Brain microvascular endothelial cell (primary cell): ENCODE data around the gene RGPD6.
"Not testable (repeated sequence)": the region's sequence is repeated elsewhere in the genome, so short reads cannot be mapped to it uniquely, and the experiment has no call there.

Experiments
- DNase-seq: peaks from one replicate; pipeline ENCODE4 v3.0.0-alpha.2; 2020
- H3K27ac ChIP-seq: fragments of 250-450 bp; sonication (Bioruptor Pico); 2 replicates; pipeline ENCODE4 v1.5.1; 2020; ENCODE audit warnings: mild to moderate bottlenecking, moderate library complexity
- H3K27me3 ChIP-seq: fragments of 250-450 bp; sonication (Bioruptor Pico); replicated peaks from 2 replicates; pipeline ENCODE4 v1.5.1; 2020; ENCODE audit warnings: mild to moderate bottlenecking
- H3K36me3 ChIP-seq: fragments of 250-450 bp; sonication (Bioruptor Pico); replicated peaks from 2 replicates; pipeline ENCODE4 v1.5.1; 2020; ENCODE audit warnings: mild to moderate bottlenecking
- H3K4me3 ChIP-seq: 2 replicates; pipeline ENCODE4 v1.5.1; 2011; ENCODE audit warnings: low read depth, mild to moderate bottlenecking, control low read depth, low read length, moderate library complexity
- in situ Hi-C: cut with HindIII; loops from 2 replicates; pipeline ENCODE4 v1.10.0; 2017; ENCODE audit warnings: low sequenced_read_pairs, low pct_ligation_motif_present

The RGPD6 gene

DNA sequence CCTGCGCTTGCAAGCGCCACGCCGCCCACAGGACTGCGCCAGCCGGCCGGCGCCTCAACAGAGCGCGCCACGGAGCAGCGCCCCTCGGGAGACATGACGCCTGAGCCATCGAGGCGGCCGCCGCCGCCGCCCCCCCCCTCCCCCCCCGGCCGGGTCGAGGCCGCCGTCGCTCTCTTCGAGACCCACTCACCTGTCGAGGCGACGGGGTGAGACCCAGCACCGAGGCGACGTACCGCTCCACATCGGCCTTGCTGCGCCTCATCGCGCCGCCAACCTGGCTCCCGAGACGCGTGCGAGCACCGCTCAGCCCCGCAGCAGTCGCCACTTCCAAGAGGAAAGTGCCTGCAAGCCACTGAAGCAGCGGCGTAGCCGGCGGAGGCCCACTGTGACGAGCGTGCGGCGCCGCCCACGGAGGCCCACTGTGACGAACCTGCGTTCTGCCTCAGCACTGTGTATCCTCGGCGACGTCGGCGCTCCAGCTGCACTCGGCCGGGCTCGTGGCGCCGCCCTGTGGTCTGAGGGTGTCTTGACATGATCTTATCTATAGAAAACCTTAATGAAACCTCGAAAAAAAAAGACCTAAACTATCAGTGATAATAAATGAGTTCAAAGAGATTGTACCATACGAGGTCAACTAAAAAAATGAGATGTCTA, at the start of gene RGPD6:
Gene RGPD6 (minus strand): TSS at position 460 of the 654 bp plus-strand sequence. CDS start 198 bp downstream, at position 262.
- DNase-seq, in situ Hi-C loops, H3K4me3 ChIP-seq, H3K36me3 ChIP-seq, H3K27ac ChIP-seq, H3K27me3 ChIP-seq: not testable (repeated sequence)

DNA sequence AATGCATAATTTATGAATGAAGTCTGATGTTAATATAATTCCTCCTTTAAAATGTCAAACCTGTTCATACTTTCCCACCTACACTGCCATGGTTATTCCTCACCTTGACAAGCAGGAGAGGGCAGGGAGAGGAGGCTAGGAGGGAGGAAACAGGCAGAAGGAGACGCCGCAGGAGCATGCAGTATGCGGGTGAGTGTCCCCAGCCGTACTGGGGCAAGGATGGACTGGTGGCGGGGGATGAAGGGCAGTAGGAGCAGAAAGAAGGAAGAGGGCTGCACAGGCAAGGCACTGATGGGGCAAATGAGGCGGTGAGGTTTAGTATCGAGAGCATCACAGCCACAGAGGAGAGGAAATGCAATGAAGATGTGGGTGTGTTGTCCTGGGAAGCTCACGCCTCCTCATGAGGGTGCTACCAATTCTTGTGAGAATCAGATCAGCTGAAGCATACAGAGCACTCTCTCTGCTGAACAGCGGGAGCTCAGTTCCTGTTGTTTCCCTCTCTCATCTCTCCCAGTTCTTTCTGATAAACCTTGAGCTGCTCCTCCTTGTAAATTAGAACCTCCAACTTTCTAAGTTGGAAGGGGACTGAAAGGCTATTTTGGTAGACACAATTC, 42.4 kb upstream of the RGPD6 start:
- H3K4me3 ChIP-seq, H3K36me3 ChIP-seq, H3K27me3 ChIP-seq, in situ Hi-C loops, H3K27ac ChIP-seq, DNase-seq: not testable (repeated sequence)

DNA sequence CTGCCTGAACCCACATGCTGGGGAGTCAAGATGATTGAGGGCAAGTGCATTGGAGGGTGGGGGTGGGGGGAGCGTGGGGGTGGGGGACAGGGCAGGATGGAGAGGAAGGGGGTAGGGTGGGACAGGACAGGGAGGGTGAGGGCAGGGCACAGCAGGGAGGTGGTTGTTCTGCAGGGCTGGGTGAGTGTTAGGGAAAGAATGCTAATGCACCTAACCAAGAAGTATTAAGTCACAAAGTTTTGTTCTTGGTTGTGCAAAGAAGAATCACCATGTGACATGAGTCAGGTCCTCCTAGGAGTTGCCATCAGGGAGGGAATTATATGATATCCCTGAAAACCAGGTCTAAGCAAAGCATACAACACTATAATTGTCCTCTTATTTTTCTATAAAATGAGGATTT, 36.9 kb upstream of the RGPD6 start:
- DNase-seq, H3K27me3 ChIP-seq, H3K36me3 ChIP-seq, in situ Hi-C loops, H3K27ac ChIP-seq, H3K4me3 ChIP-seq: not testable (repeated sequence)

DNA sequence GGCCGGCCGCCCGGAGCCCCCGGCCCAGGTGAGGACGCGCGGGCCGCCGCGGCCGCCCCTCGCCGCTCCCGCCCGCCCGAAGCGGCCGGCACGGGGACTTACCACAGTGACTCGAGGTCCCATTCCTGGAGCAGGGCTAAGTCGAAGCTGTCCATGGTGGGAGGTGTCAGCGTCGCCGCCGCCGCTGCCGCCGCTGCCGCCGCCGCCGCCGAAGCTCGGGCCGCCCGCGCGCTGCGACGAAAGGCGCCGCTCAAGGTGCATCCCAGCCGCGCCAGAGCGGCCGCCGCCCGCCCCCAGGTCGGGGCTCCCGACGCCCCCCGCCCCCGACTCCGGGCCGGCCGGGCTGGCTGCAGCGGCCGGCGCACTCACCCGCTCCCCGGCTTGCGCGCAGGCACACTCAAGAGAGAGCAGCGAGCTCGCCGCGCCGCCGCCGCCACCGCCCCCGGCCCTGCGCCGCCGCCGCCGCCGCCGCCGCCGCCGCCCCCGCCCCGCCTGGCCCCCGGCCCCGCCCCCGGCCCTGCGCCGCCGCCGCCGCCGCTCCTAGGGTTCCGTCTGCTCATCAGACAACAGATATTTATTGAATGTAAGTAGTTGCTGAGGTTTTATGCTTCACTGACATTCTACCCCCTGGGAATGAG, 33.7 kb upstream of the RGPD6 start:
- H3K27ac ChIP-seq, H3K4me3 ChIP-seq, in situ Hi-C loops, DNase-seq, H3K36me3 ChIP-seq, H3K27me3 ChIP-seq: not testable (repeated sequence)

DNA sequence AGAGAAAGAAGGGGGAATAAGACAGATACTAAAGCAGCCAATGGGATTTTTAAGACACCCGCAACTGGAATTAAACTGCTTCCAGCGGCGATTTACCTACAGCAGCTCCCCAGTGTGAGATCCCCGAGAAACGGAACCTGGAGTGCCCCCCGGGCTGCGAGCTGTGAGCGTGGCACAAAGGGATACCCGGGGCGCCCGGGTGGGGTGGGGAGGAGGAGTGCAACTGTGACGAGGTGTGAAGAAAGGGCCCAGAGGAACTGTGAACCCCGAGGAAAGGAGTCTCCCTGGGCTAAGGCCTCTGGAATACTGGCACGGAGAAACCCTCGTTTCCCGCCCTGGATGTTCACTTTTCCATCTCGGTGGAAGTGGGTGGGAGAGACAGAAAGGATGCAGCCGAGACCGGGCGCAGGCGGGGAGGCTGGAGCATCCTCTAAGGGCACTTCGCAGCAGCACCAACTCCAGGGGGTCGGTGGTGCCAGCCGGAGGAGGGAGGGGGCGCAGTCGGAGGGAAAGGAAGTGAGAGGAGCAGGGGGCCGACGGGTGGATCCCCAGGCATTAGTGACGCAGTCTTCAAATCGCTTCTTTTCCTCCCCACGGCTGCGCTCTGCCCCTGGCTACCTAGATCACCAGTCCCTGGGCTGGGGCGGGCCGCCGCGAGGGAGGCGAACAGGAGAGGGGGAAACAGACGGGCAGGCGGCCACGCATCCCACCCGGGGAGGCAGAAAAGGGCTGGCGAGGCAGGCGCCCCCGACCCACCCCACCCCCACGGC, 33.0 kb upstream of the RGPD6 start:
- in situ Hi-C loops, H3K27me3 ChIP-seq, DNase-seq, H3K4me3 ChIP-seq, H3K27ac ChIP-seq, H3K36me3 ChIP-seq: not testable (repeated sequence)

DNA sequence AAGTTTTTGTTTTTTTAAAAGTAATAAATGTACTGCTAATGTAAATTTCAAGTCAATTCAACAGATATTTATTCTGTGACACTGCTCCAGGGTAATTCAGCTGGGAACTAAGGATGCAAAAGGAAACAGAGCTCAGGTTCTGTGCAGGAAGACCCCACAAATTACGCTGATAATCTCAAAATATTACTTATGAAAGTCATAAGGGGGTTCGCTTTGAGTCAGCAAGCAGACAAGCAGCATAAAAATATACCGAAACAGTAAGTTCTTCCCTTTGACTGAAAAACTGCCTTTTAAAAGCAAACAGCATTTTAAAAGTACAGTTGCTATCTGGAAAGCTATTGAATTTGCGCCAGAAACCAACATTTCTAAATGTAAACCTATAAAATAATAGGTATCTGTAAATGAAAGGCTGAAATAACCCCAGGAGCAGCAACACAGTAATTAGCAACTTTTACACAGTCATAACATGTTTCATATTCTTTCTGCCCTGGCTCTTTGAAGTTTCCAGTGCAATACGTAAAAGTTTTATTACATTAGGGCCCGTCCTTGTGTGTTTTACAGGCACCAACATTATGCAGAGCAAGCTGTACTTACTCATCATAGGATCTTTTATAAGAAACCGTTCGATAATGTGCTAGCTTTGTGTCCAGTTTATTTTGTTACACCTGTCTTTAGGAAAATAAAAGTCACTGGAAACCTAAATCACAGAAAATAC, 31.9 kb upstream of the RGPD6 start:
- H3K36me3 ChIP-seq, in situ Hi-C loops, H3K27ac ChIP-seq, H3K4me3 ChIP-seq, H3K27me3 ChIP-seq, DNase-seq: not testable (repeated sequence)

DNA sequence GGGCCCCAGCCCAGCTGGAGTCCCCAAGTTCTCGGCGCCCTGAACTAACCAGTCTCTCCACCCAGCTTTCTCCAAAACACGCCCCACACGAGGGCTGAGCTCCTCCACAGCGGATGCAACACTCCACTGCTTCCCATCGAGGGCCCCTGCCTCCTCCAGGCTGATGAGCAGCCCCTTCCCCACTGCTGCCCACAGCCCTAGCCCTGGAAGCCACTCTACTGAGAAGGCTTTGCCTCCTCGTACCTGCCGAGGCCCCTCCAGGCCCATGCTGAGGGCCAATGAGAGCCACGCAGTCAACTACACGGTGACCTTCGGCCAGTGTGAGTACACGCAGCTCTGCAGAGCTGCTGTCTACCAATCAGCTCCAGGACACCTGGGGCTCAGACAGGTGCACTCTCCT, 28.0 kb upstream of the RGPD6 start:
- H3K4me3 ChIP-seq, DNase-seq, H3K27me3 ChIP-seq, H3K27ac ChIP-seq, in situ Hi-C loops, H3K36me3 ChIP-seq: not testable (repeated sequence)

DNA sequence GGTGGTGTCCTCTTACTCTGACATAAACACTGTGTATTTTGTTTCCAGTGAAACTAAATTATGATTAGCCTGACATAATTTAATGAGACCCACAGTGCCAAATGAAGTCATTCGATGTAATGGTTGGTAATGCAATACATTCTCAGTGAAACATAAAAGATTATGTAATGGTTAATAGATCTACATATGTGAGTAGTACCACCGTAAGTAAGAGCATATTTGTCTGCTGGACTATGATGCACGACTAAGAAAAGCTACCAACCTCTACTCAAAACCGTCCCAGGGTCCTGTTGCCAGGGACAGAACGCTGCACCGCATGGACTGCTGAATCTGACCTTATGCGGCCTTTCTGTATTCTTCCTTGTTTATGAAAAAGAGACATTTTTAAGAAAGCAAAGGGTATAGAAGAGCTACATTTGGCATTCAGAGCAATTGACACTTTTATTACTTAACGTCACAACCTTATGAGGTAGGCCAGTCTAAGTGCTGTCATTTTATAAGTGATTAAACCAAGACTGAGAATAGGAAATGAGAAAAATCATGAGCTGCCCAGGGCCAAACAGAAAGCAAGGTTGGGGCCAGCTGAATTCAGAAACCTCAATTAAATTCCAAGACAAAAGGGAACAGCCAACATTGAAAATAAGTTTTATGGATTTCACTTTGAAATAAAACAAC, 27.0 kb upstream of the RGPD6 start:
- in situ Hi-C loops, H3K27me3 ChIP-seq, H3K27ac ChIP-seq, H3K36me3 ChIP-seq, DNase-seq, H3K4me3 ChIP-seq: not testable (repeated sequence)

DNA sequence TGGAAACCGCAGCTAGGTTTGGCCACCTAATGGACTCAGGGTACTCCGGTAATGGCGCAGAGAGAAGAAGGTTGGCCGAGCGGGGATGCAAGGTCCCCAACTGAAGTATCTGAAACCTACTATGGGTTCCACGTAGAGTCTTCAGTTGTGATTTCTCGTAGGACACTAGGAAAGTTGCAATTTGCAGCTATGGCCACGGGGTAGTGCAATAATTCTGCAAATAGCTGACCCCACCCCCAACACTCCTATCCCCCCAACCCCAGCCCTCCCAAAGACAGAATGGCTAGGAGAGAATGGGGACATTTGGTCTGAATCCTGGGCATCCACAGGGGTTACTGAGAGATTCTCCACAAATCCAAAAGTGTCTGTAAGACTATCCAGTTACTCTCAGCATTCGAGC, 25.1 kb upstream of the RGPD6 start:
- DNase-seq, H3K27ac ChIP-seq, H3K4me3 ChIP-seq, H3K27me3 ChIP-seq, in situ Hi-C loops, H3K36me3 ChIP-seq: not testable (repeated sequence)

DNA sequence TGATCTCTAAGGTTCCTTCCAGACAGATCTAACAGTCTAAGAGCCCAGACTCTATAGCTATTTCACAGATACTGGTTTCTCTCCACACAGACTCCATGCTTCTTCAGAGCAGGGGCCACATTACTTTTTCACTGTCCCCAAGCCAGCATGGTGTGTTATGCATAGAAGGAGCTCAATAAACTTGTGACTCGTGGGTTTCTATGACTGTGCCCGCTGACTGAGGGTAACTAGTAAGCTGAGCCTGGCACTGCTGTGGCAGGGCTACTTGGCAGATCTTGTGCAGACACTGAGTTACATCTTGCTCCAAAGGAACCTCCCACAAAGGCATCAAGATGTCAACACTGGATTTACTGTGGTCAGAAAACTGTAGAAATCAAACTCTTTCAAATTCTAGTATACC, 15.0 kb upstream of the RGPD6 start:
- H3K27me3 ChIP-seq, in situ Hi-C loops, H3K27ac ChIP-seq: not testable (repeated sequence)

DNA sequence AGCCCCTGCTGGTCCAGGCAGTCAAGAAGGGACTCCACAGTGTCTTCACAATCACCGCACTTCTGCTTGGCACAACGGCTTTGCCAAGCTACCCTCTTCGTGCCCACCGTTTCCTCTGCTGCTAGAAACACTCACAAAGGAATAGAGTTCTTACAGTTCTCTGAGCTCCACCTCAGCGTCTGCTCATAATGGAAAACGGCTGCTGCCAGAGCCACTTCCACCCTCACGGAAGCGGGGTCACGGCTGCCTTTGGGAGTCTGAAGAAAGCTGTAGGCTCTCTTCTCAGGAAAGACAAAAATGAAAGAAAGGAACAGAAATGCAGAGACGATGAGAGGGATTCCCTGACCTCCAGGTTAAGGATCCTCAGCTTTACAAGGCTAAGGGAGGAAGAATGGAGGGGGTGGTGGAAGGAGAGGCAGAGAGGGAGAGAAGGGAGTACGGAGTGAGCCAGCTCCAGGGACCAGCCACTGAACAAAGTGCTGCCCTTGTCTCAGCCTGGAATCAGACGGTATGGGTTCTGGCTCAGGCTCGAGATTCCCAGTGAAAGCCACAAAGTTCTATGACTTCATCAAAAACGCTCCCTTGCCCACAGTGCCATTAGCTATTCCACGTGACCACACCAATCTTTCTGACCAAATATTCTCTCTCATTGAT, 12.8 kb upstream of the RGPD6 start:
- DNase-seq, H3K36me3 ChIP-seq, in situ Hi-C loops, H3K4me3 ChIP-seq, H3K27me3 ChIP-seq, H3K27ac ChIP-seq: not testable (repeated sequence)

More for the DNA sequence above, 15.0 kb upstream of the RGPD6 start:
- DNase-seq, H3K36me3 ChIP-seq, H3K4me3 ChIP-seq: not testable (repeated sequence)

DNA sequence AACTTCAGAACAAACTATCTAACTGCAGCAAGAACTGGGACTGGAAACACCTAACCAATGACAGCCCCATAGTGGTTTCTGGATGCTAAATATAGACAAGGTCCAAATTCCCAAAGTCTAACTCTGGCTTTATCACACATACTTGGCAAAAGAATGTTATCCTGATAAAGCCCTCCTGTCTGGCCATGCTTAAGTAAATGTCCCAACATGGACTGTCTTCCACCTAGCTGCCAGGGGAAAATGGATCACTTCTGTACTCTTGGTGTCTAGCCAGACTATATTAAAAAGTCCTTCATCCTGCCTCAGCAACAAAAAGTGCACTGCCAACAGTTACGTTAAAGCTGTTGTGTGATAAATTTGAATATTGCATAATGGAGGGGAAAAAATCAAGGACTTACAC, 11.5 kb upstream of the RGPD6 start:
- in situ Hi-C loops, H3K36me3 ChIP-seq, H3K4me3 ChIP-seq, H3K27me3 ChIP-seq, DNase-seq, H3K27ac ChIP-seq: not testable (repeated sequence)
